Loucy (cell line): ENCODE results near the gene SULT1E1.

Experiments
- EZH2phosphoT487 ChIP-seq: fragments of 200-600 bp; IDR thresholded peaks from 2 replicates; pipeline ENCODE4 v1.6.1; 2018; ENCODE audit warnings: antibody characterized with exemption, mild to moderate bottlenecking, moderate library complexity, borderline replicate concordance
- TF ChIP-seq, protein P1 (sequence below): fragments of 200-600 bp; sonication (generic); conservative IDR thresholded peaks from 2 replicates; pipeline ENCODE4 v1.5.1; 2014; ENCODE audit warnings: mild to moderate bottlenecking, antibody characterized with exemption, low read length

DNA sequence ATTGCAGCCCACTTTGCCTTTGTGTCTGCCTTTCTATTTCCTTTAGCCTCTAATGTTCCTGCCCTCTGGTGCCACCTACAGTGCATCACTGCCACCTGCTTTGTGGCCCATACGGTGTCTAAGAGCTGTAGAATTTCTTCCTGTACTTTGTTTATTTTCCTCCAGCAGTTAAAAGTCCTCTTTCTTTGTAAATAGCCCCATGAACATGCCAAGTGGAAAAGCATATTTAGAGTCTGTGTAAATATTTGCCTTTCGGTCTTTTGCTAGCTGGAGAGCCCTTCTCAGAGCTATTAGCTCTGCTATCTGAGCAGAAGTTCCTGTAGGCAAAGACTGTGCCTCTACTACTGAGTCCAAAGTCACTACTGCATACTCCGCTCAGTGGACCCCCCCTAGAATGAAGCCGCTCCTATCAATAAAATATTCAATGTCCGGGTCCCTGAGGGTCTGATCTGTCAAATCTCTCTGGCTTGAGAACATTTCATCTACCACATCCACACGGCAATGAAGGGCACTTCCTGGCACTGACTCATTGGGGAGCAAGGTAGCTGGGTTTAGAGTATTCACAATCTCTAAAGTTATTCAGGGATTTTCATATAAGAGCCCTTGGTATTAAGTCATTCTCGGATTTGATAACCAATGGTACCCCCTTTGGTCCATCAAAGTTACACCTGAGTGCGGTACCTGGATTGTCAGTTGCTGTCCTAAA lies 36.3 kb downstream of the SULT1E1 start:
- TF ChIP-seq, protein P1, sequence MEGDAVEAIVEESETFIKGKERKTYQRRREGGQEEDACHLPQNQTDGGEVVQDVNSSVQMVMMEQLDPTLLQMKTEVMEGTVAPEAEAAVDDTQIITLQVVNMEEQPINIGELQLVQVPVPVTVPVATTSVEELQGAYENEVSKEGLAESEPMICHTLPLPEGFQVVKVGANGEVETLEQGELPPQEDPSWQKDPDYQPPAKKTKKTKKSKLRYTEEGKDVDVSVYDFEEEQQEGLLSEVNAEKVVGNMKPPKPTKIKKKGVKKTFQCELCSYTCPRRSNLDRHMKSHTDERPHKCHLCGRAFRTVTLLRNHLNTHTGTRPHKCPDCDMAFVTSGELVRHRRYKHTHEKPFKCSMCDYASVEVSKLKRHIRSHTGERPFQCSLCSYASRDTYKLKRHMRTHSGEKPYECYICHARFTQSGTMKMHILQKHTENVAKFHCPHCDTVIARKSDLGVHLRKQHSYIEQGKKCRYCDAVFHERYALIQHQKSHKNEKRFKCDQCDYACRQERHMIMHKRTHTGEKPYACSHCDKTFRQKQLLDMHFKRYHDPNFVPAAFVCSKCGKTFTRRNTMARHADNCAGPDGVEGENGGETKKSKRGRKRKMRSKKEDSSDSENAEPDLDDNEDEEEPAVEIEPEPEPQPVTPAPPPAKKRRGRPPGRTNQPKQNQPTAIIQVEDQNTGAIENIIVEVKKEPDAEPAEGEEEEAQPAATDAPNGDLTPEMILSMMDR = peak; percentile 76
- no peak for TF ChIP-seq EZH2phosphoT487
